ENCODE results near the gene SLC7A14. TPM values are rescaled to one million over a fixed set of nuclear protein-coding genes. Genes with fewer than 3 reads are reported as not detected.
"Not testable (repeated sequence)": the region's sequence is repeated elsewhere in the genome, so short reads cannot be mapped to it uniquely, and the experiment has no call there.

Gene SLC7A14
- total RNA-seq, 2 donors from 2014 or later: not detected

DNA sequence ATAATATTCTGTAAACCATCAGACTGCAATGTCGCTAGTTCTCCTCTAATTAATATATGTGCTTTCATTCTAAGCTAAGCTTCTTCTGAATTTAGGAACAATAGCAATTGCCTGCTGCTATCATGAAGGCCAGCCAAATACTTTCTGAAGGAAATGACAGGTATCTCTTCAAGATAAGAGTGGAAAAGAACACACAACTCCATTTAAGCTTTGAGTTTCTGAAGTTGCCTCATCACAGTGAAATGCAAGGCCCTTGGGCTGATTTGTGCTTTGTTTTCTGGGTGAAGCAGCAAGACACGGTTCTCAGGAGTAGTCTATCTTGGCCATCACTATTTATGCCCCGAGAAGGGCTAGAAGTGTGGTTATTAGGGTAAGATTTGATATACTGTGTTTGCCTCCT lies 6.2 kb downstream of the SLC7A14 start:
- peaks cover 60% of the 10 kb centered on the region for H3K27me3 Mint-ChIP-seq (ENCODE audit: low read depth)
- no peak overlapping the region for H3K27ac Mint-ChIP-seq
- no peak overlapping the region for H3K4me3 Mint-ChIP-seq

DNA sequence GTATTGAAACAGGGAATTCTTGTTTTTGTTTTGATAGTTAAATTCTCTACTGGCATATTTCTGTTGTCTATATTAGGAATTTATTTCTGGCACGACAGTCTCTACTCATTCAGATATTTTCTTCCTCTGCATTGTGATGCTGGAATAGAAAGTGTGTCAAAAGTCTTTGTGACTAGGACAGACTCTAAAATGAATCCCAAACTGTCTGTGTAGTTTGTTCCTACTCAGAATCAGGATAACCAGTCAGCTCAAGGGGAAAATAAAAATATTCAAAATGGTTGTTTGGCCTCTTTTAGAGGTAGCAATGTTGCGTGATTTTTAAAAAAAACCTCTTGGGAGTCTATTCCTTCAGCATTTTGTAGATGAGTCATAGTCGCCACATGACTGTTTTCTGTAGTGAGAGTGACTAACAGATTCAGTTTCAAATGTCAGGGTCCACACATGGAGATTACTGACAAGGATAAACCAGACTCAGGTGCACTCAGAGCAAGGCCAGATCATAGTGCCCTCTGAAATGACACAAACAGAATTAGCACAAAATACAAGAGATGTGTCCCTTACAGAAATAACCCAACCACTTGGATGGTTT lies 13.1 kb downstream of the SLC7A14 start:
- Mint-ChIP-seq H3K27ac (peak overlapping the region; percentile 44), H3K4me1 (ENCODE audit: low read depth) (peaks cover 27% of the 10 kb centered on the region), H3K36me3 (ENCODE audit: insufficient read depth in 2 of 2) (peaks cover 0 to 2% of the 10 kb centered on the region in 2 donors), H3K9me3 (peaks cover 0 to 1% of the 10 kb centered on the region in 2 donors), H3K27me3 (ENCODE audit: low read depth) (peaks cover 41% of the 10 kb centered on the region), H3K4me3 (peak overlapping the region; percentile 33 to 58)
- DNase-seq: peak; percentile 48 to 51
- peak; percentile 99 for ATAC-seq (replicated peaks in 1 of 2)

More for the DNA sequence above, 6.2 kb downstream of the SLC7A14 start:
- Mint-ChIP-seq H3K9me3 (peaks cover 3 to 4% of the 10 kb centered on the region in 2 donors), H3K4me1 (ENCODE audit: low read depth) (peaks cover 2% of the 10 kb centered on the region), H3K36me3 (ENCODE audit: insufficient read depth in 2 of 2) (peaks cover 2 to 4% of the 10 kb centered on the region in 2 donors)
- ATAC-seq (replicated peaks in 1 of 2) (no peak), DNase-seq (no peak)

DNA sequence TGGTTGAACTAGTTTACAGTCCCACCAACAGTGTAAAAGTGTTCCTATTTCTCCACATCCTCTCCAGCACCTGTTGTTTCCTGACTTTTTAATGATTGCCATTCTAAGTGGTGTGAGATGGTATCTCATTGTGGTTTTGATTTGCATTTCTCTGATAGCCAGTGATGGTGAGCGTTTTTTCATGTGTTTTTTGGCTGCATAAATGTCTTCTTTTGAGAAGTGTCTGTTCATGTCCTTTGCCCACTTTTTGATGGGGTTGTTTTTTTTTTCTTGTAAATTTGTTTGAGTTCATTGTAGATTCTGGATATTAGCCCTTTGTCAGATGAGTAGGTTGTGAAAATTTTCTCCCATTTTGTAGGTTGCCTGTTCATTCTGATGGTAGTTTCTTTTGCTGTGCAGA lies 18.3 kb downstream of the SLC7A14 start:
- Mint-ChIP-seq H3K4me1 (ENCODE audit: low read depth) (peaks cover 18% of the 10 kb centered on the region), H3K27me3 (ENCODE audit: low read depth) (peaks cover 24% of the 10 kb centered on the region)
- not testable (repeated sequence) for H3K27ac Mint-ChIP-seq; H3K4me3 Mint-ChIP-seq; H3K9me3 Mint-ChIP-seq; ATAC-seq (replicated peaks in 1 of 2); DNase-seq; H3K36me3 Mint-ChIP-seq (ENCODE audit: insufficient read depth in 2 of 2)

DNA sequence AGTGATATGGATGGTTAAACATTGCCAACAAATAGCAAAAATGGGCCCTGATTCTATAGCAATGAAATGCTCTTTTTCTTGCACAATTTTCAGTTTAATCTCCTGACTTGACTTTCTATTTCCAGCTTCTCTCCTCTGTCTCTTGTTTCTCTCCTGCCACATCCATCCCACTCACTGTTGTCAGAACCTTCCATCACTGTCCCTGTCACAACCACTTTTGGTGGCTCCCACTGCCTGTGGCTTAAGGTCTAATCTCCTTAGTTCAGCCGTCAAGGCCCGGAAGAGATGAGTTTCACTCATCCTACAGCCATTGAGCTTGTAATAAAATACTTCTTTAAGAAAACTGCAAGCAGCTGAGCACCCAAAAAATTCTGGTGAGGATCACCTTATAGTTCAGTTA lies 19.5 kb downstream of the SLC7A14 start:
- peaks cover 13% of the 10 kb centered on the region for H3K4me1 Mint-ChIP-seq (ENCODE audit: low read depth)
- DNase-seq (no peak), ATAC-seq (replicated peaks in 1 of 2) (no peak)
- peaks cover 0 to 2% of the 10 kb centered on the region in 2 donors for H3K36me3 Mint-ChIP-seq (ENCODE audit: insufficient read depth in 2 of 2)
- peaks cover 0 to 1% of the 10 kb centered on the region in 2 donors for H3K9me3 Mint-ChIP-seq
- H3K4me3 Mint-ChIP-seq: no peak overlapping the region
- peaks cover 31% of the 10 kb centered on the region for H3K27me3 Mint-ChIP-seq (ENCODE audit: low read depth)
- H3K27ac Mint-ChIP-seq: no peak overlapping the region

DNA sequence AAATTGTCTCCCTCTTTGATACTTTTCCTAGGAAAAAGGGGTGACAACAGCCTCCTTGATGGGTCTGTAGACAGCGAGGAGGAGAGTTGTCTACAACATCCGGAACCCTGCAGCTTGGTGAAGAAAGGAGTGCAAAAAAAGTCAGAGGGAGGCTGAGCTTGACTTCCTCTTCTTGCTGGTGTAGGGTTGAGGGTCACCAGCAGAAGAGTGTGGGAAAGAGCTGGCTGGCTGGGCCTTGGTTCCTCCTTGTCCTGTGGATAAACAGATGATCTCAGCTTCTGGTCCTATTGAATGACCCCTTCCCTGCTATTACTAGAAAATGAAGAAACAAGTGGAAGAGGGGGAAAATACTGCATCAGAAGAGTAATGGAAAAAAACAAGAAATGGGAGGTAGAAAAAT lies 20.4 kb downstream of the SLC7A14 start:
- H3K27ac Mint-ChIP-seq: no peak overlapping the region
- peaks cover 0 to 2% of the 10 kb centered on the region in 2 donors for H3K36me3 Mint-ChIP-seq (ENCODE audit: insufficient read depth in 2 of 2)
- H3K4me3 Mint-ChIP-seq: no peak overlapping the region
- H3K9me3 Mint-ChIP-seq: peaks cover 0 to 1% of the 10 kb centered on the region in 2 donors
- DNase-seq: no peak
- no peak for ATAC-seq (replicated peaks in 1 of 2)
- peaks cover 31% of the 10 kb centered on the region for H3K27me3 Mint-ChIP-seq (ENCODE audit: low read depth)
- H3K4me1 Mint-ChIP-seq (ENCODE audit: low read depth): peaks cover 20% of the 10 kb centered on the region

DNA sequence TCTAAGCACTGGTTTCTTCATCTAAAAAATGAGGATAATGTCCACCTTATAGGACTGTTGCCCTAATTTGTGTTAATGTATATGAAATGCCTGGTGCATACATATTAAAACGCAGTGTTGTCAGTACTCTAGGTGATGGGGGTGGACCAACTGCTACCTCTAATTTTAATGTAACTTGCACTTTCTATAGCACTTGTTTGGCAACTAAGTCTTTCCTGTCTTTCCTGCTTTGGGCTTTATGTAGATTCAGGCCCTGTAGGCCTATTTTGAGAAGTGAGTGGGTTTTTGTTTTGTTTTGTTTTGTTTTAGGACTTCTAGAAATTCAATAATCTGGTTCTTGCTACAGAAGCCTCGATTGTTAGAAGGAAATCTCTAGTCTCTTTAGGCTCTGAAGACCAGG lies 21.2 kb downstream of the SLC7A14 start:
- Mint-ChIP-seq H3K4me3 (no peak overlapping the region), H3K27me3 (ENCODE audit: low read depth) (peaks cover 29% of the 10 kb centered on the region), H3K36me3 (ENCODE audit: insufficient read depth in 2 of 2) (peaks cover 0 to 2% of the 10 kb centered on the region in 2 donors), H3K9me3 (peaks cover 0 to 1% of the 10 kb centered on the region in 2 donors), H3K4me1 (ENCODE audit: low read depth) (peaks cover 21% of the 10 kb centered on the region), H3K27ac (no peak overlapping the region)
- no peak for ATAC-seq (replicated peaks in 1 of 2)
- no peak for DNase-seq

DNA sequence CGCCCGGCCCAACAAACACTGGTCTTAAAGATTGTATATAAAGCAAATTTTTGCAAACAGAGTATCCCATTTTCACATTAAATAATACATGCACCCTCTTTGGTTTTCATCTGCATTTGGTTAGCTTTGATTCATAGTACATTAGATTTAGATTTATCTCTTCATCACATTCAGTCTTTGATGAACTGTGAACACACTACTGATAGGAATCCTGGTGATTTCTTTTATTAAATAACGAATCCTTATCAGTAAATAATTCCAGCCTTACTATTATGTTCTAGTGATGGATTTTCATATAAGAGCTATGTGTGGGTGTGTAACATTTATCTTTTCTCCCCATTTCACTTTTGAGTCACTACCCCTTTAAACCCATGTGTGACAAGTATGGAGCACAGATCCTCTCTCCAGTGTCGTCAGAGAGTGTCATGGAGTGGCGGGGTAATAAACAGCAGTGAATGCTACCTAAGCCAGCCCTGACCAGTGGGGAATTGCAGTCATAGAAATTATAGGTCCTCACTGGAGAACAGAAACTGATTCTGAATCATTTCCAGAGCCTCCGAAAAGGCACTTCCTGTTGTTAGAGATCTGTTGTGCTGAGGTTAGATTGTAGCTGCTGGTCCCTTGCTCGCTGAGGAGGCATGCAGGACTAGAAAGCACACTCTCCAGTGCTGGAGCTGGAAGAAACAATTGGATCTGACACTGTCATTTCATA lies 22.0 kb downstream of the SLC7A14 start:
- H3K4me3 Mint-ChIP-seq: no peak overlapping the region
- ATAC-seq (replicated peaks in 1 of 2) (peak; percentile 70 to 89), DNase-seq (peak in 1 of 2 donors; percentile 14)
- H3K27me3 Mint-ChIP-seq (ENCODE audit: low read depth): peaks cover 30% of the 10 kb centered on the region
- no peak overlapping the region for H3K27ac Mint-ChIP-seq
- H3K36me3 Mint-ChIP-seq (ENCODE audit: insufficient read depth in 2 of 2): peaks cover 0 to 2% of the 10 kb centered on the region in 2 donors
- peaks cover 21% of the 10 kb centered on the region for H3K4me1 Mint-ChIP-seq (ENCODE audit: low read depth)
- H3K9me3 Mint-ChIP-seq: peaks cover 0 to 1% of the 10 kb centered on the region in 2 donors

DNA sequence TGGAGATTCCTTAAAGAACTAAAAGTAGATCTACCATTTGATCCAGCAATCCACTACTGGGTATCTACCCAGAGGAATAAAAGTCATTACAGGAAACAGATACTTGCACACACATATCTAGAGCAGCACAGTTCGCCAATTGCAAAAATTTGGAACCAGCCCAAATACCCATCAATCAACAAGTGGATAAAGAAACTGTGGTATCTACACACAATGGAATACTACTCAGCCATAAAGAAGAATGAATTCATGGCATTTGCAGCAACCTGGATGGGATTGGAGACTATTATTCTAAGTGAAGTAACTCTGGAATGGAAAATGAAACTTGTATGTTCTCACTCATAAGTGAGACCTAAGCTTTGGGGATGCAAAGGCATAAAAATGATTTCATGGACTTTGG lies 23.8 kb downstream of the SLC7A14 start:
- Mint-ChIP-seq H3K27me3 (ENCODE audit: low read depth) (peaks cover 44% of the 10 kb centered on the region), H3K9me3 (no peaks in the 10 kb centered on the region), H3K27ac (no peak overlapping the region), H3K4me1 (ENCODE audit: low read depth) (peaks cover 21% of the 10 kb centered on the region), H3K4me3 (no peak overlapping the region), H3K36me3 (ENCODE audit: insufficient read depth in 2 of 2) (no peaks in the 10 kb centered on the region)
- no peak for DNase-seq
- ATAC-seq (replicated peaks in 1 of 2): no peak

DNA sequence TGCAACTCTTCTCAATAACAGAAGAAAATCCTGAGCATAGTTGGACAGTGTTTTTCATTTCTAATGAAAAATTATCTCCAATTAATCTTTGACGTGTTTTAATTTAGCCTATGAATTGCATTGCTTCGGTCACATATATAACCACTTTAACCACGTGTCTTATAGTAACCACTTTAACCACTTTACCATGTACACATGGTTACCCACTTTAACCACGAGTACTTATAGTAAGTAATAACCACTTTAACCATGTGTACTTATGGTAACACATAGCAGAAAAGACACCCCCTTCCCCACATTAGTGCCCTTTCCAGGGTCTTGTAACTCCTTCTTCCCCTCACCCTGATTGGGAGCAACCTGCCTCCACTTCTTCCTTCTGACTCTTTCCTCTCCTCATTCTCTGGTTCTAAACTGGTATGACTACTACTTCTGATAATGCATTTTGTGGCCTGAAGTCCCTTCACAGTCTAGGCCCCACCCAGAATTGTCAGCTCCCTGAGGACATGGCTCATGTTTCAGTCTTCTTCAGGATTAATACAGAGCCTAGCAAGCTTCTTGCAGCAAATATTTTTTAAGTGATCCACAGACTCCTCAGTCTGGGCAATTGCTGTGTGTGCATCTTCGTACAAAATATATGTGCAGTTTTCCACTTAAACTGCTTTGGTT lies 25.0 kb downstream of the SLC7A14 start:
- no peak overlapping the region for H3K4me3 Mint-ChIP-seq
- peaks cover 21% of the 10 kb centered on the region for H3K4me1 Mint-ChIP-seq (ENCODE audit: low read depth)
- H3K27ac Mint-ChIP-seq: no peak overlapping the region
- H3K9me3 Mint-ChIP-seq: no peaks in the 10 kb centered on the region
- no peak for DNase-seq
- peaks cover 44% of the 10 kb centered on the region for H3K27me3 Mint-ChIP-seq (ENCODE audit: low read depth)
- peak in 1 of 2 donors; percentile 47 for ATAC-seq (replicated peaks in 1 of 2)
- H3K36me3 Mint-ChIP-seq (ENCODE audit: insufficient read depth in 2 of 2): no peaks in the 10 kb centered on the region

DNA sequence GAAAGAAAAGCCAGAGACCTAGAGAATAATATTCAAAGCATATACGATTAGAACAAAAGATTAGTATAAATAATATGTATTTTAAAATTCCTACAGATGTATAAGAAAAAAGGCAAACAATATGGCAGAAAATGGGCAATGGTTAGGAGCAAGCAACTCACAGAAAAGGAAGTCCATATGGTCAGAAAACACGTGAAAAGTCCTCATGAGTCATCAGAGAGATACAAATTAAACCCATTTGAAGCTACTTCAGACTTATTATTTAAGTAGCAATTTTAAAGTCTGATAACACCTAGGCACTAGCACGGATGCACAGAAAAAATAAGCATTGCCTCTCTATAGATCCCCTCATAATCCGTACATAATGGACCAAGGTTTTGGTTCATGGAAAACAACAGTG lies 25.6 kb downstream of the SLC7A14 start:
- peaks cover 39% of the 10 kb centered on the region for H3K27me3 Mint-ChIP-seq (ENCODE audit: low read depth)
- no peak for ATAC-seq (replicated peaks in 1 of 2)
- H3K36me3 Mint-ChIP-seq (ENCODE audit: insufficient read depth in 2 of 2): no peaks in the 10 kb centered on the region

DNA sequence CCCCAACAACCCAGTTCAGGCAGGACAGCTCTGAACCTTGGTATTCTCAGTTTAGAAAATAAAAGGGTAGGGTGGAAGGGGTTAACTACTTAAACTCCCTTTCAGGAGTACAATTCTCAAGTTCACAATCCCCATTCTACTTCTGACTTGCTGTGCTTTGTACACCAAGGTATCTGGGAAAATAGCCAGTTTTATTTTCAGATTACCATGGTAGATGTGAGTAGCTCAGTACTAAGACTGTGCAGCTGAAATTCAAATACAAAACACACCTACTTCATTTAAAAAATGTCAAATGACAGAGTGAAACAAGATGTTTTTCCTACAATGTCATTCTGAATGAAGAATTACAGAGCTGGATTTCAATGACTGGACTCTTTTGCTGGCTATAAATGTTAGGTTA lies 27.4 kb downstream of the SLC7A14 start:
- peaks cover 8% of the 10 kb centered on the region for H3K4me1 Mint-ChIP-seq (ENCODE audit: low read depth)
- no peaks in the 10 kb centered on the region for H3K36me3 Mint-ChIP-seq (ENCODE audit: insufficient read depth in 2 of 2)
- H3K9me3 Mint-ChIP-seq: no peaks in the 10 kb centered on the region
- ATAC-seq (replicated peaks in 1 of 2) (no peak), DNase-seq (no peak)
- no peak overlapping the region for H3K4me3 Mint-ChIP-seq
- peaks cover 44% of the 10 kb centered on the region for H3K27me3 Mint-ChIP-seq (ENCODE audit: low read depth)
- H3K27ac Mint-ChIP-seq: no peak overlapping the region

More for the DNA sequence above, 25.6 kb downstream of the SLC7A14 start:
- H3K4me3 Mint-ChIP-seq: no peak overlapping the region
- DNase-seq: no peak
- H3K9me3 Mint-ChIP-seq: no peaks in the 10 kb centered on the region
- peaks cover 21% of the 10 kb centered on the region for H3K4me1 Mint-ChIP-seq (ENCODE audit: low read depth)
- H3K27ac Mint-ChIP-seq: no peak overlapping the region

DNA sequence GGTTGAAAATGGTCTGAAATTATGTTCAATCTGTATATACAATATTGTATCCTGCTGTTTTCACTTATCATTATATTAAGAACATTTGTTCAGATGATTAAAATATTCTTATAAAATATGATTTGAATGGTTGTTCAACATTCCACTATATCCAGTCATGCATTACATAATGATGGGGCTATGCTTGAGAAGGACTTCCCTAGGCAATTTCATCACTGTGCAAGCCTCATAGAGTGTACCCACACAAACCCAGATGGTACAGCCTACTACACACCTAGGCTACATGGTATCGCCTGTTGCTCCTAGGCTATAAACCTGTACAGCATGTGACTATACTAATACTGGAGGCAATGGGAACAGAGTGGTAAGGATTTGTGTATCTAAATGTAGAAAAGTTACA lies 30.5 kb downstream of the SLC7A14 start:
- Mint-ChIP-seq H3K36me3 (ENCODE audit: insufficient read depth in 2 of 2) (no peaks in the 10 kb centered on the region), H3K9me3 (no peaks in the 10 kb centered on the region), H3K27ac (no peak overlapping the region), H3K27me3 (ENCODE audit: low read depth) (peaks cover 49% of the 10 kb centered on the region), H3K4me1 (ENCODE audit: low read depth) (no peaks in the 10 kb centered on the region), H3K4me3 (no peak overlapping the region)
- ATAC-seq (replicated peaks in 1 of 2) (no peak), DNase-seq (no peak)

All from activated T-cell treated with anti-CD3 and anti-CD28 coated beads, Interleukin-2, amount 50 U/mL, for 72 hours (primary cell).